Measurements from ENCODE around the gene EBF3. TPM values are rescaled to one million over a fixed set of nuclear protein-coding genes. Genes with fewer than 3 reads are reported as not detected.

EBF3 gene
- total RNA-seq, 1 donor from 2014 or later: 0.53 TPM

DNA sequence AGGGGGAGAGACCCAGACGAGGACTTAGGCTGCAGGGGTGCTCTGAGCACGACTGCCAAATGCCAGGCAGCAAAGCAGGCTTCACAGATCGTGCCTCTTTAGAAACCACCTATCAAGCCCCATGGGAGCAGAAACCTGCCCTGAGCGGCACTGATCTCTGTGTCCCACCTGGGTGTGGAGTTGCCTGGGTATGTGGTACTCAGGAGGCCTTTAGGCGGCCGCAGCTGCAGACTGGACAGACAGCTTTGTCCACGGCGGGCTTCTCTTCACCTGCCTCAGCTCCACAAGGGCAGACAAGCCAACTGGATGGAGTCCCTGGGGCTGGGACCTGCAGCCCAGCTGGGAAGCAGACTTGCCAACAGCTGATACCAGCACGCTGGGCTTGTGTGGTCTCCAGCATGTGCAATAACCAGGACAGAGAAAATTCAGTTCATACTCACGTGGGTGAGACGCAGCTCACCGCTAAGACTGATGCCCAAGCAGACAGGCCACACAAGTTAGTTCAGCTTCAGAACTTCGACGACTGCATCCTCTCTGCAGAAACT, 163.2 kb downstream of the EBF3 start:
- peaks cover 27% of the 10 kb centered on the region for H3K9me3 ChIP-seq

DNA sequence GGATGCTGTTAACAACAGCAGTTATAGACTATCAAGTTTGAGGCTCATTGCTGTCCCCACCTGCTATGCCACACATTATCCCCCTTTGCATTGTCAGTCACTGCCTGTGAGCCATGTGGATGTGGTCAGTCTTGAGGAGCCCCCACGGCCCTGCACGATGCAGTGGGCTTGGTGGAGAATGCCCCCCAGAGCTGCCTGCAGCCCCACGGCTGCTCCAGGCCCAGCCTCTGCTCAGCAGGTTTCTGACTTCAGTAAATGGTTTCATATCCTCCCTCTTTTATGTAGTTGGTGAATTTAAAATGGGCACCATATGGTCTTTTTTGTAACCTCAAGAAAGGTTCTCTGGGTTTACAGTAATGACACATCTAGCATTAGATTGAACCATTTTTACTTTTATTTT, 164.1 kb downstream of the EBF3 start:
- no peak for DNase-seq
- Histone ChIP-seq H3K27me3 (ENCODE audit: low read depth) (no peaks in the 10 kb centered on the region), H3K36me3 (no peaks in the 10 kb centered on the region), H3K9me3 (peaks cover 19% of the 10 kb centered on the region), H3K4me1 (no peaks in the 10 kb centered on the region), H3K4me3 (no peak overlapping the region), H3K27ac (no peak overlapping the region)
- no peak for ATAC-seq
- intact Hi-C loops (cut with DNase I): no loop called here
- TF ChIP-seq, protein P1, sequence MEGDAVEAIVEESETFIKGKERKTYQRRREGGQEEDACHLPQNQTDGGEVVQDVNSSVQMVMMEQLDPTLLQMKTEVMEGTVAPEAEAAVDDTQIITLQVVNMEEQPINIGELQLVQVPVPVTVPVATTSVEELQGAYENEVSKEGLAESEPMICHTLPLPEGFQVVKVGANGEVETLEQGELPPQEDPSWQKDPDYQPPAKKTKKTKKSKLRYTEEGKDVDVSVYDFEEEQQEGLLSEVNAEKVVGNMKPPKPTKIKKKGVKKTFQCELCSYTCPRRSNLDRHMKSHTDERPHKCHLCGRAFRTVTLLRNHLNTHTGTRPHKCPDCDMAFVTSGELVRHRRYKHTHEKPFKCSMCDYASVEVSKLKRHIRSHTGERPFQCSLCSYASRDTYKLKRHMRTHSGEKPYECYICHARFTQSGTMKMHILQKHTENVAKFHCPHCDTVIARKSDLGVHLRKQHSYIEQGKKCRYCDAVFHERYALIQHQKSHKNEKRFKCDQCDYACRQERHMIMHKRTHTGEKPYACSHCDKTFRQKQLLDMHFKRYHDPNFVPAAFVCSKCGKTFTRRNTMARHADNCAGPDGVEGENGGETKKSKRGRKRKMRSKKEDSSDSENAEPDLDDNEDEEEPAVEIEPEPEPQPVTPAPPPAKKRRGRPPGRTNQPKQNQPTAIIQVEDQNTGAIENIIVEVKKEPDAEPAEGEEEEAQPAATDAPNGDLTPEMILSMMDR (IDR thresholded peaks at IDR 0.05): no peak

More for the DNA sequence above, 163.2 kb downstream of the EBF3 start:
- H3K27ac ChIP-seq: no peak overlapping the region
- no peaks in the 10 kb centered on the region for H3K4me1 ChIP-seq
- intact Hi-C loops (cut with DNase I): no loop called here
- H3K36me3 ChIP-seq: no peaks in the 10 kb centered on the region
- TF ChIP-seq, protein P1 (IDR thresholded peaks at IDR 0.05): no peak
- no peak for DNase-seq
- ATAC-seq: no peak
- H3K4me3 ChIP-seq: no peak overlapping the region
- no peaks in the 10 kb centered on the region for H3K27me3 ChIP-seq (ENCODE audit: low read depth)

DNA sequence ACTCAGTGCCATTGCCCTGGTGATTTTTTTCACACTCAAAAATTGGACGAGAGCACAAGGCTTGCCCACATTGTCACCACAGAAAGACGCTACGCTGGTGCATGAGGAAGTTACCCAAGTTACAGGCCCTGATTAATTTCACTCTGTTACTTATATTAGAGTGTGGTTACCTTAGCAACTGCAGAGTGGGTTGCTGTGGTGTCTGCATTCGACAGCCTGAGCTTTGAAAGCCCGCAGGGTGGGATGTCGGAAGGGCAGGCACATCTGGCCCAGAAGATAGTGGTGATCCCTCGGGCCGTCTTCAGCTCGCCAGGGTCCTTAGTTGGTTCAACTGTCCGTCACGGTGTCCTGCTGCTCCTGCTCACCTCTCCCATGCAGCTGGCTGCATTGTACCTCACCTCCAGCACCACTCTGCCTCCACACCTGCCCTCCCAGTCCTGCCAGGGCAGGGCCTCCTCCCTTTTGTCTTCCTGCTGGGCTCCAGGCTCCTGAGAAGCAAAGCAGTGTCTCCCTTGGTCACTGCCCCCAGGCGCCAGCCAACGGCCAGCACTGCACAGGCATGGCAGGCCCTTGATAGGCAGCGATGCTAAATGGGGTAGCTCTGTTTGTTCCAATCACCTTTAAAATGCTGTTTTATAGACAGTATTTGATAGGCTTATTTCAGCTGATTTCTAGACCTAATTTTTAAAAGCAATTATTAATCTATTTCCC, 167.2 kb downstream of the EBF3 start:
- Histone ChIP-seq H3K27ac (no peak overlapping the region), H3K9me3 (no peaks in the 10 kb centered on the region), H3K27me3 (ENCODE audit: low read depth) (no peaks in the 10 kb centered on the region), H3K4me1 (no peaks in the 10 kb centered on the region), H3K36me3 (no peaks in the 10 kb centered on the region), H3K4me3 (no peak overlapping the region)
- no peak for ATAC-seq
- intact Hi-C loops (cut with DNase I): no loop called here
- no peak for DNase-seq
- TF ChIP-seq, protein P1 (IDR thresholded peaks at IDR 0.05): no peak

DNA sequence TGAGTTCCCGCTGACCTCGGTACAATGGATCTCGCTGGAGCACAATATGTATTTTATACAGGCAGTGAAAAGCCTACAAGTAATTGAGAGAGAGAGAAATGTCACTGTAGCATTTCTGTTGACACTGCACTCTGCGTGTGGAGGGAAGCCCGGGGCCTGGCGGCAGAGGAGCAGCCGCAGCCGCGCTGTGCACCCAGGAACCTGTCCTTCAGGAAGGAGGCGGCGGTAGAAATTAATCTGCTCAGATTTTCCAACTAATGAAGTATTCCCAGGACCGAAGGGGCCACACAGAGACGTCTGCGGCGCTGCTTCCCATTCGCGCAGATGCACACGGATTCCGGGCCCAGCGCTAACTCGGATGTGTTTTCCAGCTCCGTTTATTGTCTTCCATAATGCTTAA, 170.1 kb downstream of the EBF3 start:
- no peaks in the 10 kb centered on the region for H3K27me3 ChIP-seq (ENCODE audit: low read depth)
- H3K27ac ChIP-seq: no peak overlapping the region
- TF ChIP-seq, protein P1 (IDR thresholded peaks at IDR 0.05): no peak
- intact Hi-C loops (cut with DNase I): no loop called here
- no peaks in the 10 kb centered on the region for H3K4me1 ChIP-seq
- peaks cover 9% of the 10 kb centered on the region for H3K9me3 ChIP-seq
- H3K4me3 ChIP-seq: no peak overlapping the region
- H3K36me3 ChIP-seq: no peaks in the 10 kb centered on the region
- ATAC-seq (no peak), DNase-seq (no peak)

DNA sequence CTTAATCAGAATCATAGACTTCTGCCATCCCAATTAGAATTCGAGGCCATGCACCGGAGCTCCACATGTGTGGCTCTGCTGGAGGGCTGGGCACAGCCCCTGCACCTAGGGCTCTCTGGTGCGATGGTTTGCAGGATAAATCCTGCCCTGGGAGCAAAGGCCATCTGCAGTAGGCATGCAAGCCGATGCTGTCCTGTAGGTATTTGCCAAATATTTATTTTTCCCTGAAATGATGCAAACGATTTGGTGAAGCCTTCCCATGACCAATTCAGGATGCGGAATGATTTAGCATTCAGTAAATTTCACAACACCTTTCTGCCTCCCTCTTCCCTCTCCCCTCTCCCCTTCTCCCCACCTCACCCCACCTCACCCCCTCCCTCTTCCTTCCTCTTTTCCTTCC, 170.6 kb downstream of the EBF3 start:
- DNase-seq (no peak), ATAC-seq (no peak)
- Histone ChIP-seq H3K27ac (no peak overlapping the region), H3K36me3 (no peaks in the 10 kb centered on the region), H3K27me3 (ENCODE audit: low read depth) (no peaks in the 10 kb centered on the region), H3K9me3 (peaks cover 9% of the 10 kb centered on the region), H3K4me1 (no peaks in the 10 kb centered on the region), H3K4me3 (no peak overlapping the region)
- TF ChIP-seq, protein P1 (IDR thresholded peaks at IDR 0.05): no peak
- intact Hi-C loops (cut with DNase I): no loop called here

Measured in lower lobe of right lung (tissue), 2 donors.